Spleen (tissue), 7 donors: ENCODE results near the gene C1QTNF8.

Source experiments
- CTCF ChIP-seq, 11 experiments: fragments of 200-600 bp in 7 of 11; fragments of 450-650 bp in 4 of 11; sonication (generic) in 4 of 11; IDR thresholded peaks in 8 of 11; conservative IDR thresholded peaks in 3 of 11; 1 replicate in 7 of 11; 2 replicates in 4 of 11; pipeline versions ENCODE4 v1.4.0 to v1.8.0; 2016 to 2021; ENCODE audit warnings: antibody characterized with exemption in 11 of 11, inconsistent platforms in 4 of 11, mild to moderate bottlenecking in 1 of 11
- POLR2A ChIP-seq, 3 donors: fragments of 450-650 bp; IDR thresholded peaks; one replicate each; pipeline ENCODE4 v1.5.1; 2017; ENCODE audit warnings: antibody characterized with exemption in 3 of 3, mild to moderate bottlenecking in 1 of 3
- donor health status: DM: no; HTN: no; CAD: no; lungs with moderate emphysema.
- donor health status: DM: no; HTN: no; CAD: no.
- donor health status: DM: no; HTN: no; CAD: no.

GRCh38 chr16:1077877-1078578 lies 18.0 kb downstream of the C1QTNF8 start:
- no peak for TF ChIP-seq POLR2A (IDR thresholded peaks at IDR 0.05)
- TF ChIP-seq CTCF (IDR thresholded peaks at IDR 0.05 in 8 of 11, conservative IDR thresholded peaks at IDR 0.05 in 3 of 11), result no peak
